HG03521 (cell line): ENCODE data around the gene CENPP.

ENCODE experiments used
- ATAC-seq: cut with Tn5 transposase; IDR thresholded peaks from one replicate; pipeline ENCODE4 v1.9.1; 2021; ENCODE audit warnings: mild to moderate bottlenecking, moderate library complexity; ENCODE audit not compliant: unreplicated experiment

The CENPP gene

DNA sequence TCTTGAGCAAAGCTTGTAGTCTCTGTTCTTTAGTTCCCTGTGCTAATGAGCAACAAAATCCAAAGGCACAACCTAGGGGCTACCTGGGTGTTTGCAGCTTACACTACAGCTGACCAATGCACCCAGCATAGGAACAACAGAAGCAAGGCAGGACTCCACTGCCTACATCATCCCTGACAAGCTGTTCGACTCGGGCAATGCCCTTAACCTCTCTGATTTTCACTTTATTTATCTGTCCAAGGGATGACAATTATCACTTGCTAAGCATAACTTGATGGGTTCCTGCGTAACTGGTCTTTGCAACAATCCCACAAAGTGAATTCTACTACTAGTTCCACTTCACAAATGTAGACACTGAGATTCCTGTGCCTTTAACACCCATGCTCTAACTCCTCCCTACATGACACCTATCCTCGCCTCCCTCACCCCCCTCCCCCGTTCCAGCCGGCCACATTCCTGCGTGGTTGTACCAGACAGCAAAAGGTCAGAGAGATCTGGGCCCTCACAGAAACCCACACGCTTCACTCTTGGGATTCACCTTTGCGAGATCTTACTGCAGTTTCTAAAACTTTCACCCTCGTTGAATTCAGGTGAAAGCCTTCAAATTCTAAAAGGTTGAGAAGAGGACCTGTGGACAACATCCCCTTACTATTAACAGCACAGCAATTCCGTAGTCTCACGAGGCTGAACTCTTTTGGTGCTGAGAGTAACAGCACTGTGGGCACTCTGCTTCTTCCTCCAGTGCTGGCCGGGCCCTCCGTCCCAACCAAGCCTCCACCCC lies 343.2 kb downstream of the CENPP start:
- ATAC-seq, result no peak

DNA sequence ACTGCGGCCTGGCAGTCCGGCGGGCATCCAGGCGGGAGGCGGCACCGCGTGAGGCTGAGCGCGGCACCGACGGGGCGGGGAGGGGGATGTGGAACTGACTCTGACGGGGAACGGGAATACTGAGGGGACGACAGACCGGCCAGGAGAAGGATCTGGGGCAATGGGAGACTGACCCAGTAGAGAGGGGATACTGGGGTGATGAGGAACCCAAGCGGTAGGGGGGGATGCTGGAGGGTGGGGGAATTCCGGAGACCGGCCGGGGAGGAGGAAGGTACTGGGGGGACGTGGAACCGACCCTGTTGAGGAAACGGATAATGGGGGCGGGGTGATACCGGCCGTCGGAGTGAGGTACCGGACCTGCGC lies 343.8 kb downstream of the CENPP start:
- ATAC-seq, result no peak
